Uterus (tissue), 2 donors: ENCODE results near the gene IGFALS.

ENCODE experiments used
- CTCF ChIP-seq, 4 experiments: fragments of 200-600 bp in 2 of 4; fragments of 450-650 bp in 2 of 4; sonication (generic) in 2 of 4; IDR thresholded peaks; one replicate each; pipeline ENCODE4 v1.5.1; 2016 to 2019; ENCODE audit warnings: antibody characterized with exemption in 4 of 4, mild to moderate bottlenecking in 2 of 4, moderate library complexity in 1 of 4
- POLR2A ChIP-seq, 2 donors: fragments of 450-650 bp; IDR thresholded peaks; one replicate each; pipeline ENCODE4 v1.6.1; 2016; ENCODE audit warnings: antibody characterized with exemption in 2 of 2, mild to moderate bottlenecking in 1 of 2, moderate library complexity in 1 of 2

DNA sequence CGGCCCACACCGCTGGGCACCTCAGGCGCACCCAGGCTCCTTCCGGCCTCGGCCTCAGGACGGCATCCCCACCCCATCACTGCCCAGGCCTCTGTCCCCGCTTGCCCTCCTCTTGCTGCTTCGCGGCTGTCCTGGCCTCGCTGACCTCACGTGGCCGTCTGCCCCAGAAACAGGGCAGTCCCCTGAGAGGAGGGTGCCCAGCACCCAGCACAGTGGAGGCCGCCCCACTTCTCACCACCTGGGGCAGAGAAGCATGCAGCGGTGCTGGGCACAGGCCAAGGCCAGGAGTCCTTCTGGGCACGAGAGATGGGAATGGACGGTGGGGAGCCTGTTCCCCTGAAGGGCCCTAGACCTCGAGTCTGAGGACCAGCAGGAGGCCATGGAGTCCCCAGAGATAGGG, 24.2 kb upstream of the IGFALS start:
- TF ChIP-seq CTCF (IDR thresholded peaks at IDR 0.05): no peak
- no peak for TF ChIP-seq POLR2A (IDR thresholded peaks at IDR 0.05)
